ENCODE measurements around the gene NYAP2.

Gene NYAP2

GRCh38 chr2:225693259-225693658 is 293.7 kb downstream of the NYAP2 start:
- DNase-seq (ENCODE audit: extremely low read depth in 1 of 2, low read depth in 1 of 2), result no peak

GRCh38 chr2:225694664-225695063 is 295.2 kb downstream of the NYAP2 start:
- no peak for DNase-seq (ENCODE audit: extremely low read depth in 1 of 2, low read depth in 1 of 2)

GRCh38 chr2:225697936-225698335 is 298.4 kb downstream of the NYAP2 start:
- DNase-seq (ENCODE audit: extremely low read depth in 1 of 2, low read depth in 1 of 2), result no peak
